Stimulated activated CD4-positive, alpha-beta T cell treated with anti-CD3 and anti-CD28 coated beads, Interleukin-1b, Interleukin-23, amount 100 ng/mL, for 4 hours (primary cell): ENCODE results near the gene RARB.
A peak's percentile ranks its signal among the peaks of the same experiment; 100 is the strongest.

Experiments
- DNase-seq, 2 donors: peaks; one replicate each; pipeline ENCODE4 v3.0.0-alpha.2; 2020; ENCODE audit warnings: low read depth in 2 of 2

Gene RARB

DNA sequence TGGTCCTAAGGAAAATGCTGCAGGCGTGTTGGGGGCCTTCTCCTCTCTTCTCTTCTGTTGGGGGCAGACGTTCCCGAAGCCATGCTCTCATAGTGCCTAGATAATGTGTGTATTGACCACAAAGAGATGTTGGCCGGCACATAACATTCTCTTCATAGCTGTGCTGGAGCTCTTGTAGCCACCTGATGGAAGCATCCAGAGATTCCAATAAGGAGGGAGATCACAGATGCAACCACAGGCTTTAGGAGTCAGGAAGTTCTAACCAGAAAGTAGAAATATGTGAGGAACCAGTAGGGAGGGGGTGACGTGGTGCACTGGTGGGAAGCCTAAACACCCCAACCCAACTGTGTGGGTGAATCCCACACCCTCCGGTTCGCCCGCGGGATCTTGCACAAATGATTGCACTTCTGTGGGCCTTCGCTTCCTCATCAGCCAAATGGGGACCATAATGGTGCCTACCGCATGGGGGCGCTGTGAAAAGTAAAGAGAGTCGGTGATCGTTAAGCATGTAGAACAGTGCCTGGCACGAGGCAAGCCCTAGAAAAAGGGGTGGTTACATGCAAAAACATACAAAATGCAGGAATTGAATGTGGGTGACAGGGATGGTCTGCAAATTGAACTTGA, 148.9 kb downstream of the RARB start:
- no peak for DNase-seq

DNA sequence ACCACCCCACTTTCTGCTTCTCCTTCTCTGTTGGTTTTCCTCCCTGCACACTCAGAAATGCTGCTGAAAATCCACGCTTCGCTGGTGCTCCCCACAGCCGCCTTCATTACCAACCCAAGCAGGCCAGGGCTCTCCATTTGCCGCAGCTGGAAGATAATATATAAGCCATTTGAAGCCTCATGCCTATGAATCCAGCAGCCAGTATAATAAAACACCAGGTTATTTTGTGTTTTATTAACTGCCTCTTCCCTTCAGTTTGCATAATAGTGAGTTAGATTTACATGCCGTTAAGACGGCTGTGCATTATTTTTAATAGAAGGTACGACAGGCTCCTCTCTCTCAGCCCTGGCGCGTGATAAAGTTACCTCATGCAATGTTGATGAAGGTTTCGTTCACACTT, 150.0 kb downstream of the RARB start:
- no peak for DNase-seq

DNA sequence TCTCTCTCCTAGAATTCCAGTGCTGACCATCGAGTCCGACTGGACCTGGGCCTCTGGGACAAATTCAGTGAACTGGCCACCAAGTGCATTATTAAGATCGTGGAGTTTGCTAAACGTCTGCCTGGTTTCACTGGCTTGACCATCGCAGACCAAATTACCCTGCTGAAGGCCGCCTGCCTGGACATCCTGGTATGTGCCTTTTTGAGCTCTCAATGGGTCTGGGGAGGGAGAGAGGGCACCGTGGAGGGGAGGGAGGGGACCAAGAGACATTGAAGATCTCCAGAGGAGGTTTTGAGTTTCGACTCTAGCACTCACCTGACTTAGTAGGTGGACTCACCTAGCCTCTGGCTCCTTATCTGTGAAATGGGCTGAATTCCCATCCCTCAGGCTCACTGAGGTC, 152.5 kb downstream of the RARB start:
- no peak for DNase-seq

DNA sequence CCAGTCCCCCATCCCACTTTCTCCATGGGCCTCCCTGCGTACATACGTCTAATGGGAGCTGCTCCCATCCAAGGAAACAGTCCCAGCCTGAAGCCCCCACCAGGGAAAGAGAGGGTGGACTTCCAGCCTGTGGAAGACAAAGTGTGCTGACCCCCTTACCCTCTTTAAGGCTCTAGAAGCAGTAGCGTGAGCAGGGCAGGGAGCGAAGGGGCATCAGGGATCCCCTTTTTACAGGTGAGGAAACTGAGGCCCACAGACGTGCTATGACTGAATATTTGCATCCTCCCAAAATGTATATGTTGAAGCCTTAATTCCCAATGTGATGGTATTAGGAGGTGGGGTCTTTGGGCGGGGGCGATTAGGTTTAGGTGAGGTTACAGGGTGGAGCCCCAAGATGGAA, 153.3 kb downstream of the RARB start:
- no peak for DNase-seq

DNA sequence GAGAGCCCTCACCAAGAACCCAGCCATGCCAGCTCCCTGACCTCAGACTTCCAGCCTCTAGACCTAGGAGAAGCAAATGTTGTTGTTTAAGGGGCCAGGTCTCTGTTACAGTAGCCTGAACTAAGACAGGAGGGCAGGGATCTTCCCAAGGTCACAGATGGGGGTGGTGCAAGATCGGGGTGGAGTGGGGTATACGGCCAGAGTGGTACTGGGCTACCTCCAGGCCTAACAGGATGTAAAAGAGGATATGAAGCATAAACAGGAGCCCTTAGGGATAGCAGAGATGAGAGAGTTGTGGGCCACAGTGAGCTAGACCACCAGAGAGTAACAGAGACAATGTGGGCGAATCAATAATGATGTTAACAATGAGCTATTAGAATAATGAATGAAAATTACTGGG, 153.8 kb downstream of the RARB start:
- no peak for DNase-seq

DNA sequence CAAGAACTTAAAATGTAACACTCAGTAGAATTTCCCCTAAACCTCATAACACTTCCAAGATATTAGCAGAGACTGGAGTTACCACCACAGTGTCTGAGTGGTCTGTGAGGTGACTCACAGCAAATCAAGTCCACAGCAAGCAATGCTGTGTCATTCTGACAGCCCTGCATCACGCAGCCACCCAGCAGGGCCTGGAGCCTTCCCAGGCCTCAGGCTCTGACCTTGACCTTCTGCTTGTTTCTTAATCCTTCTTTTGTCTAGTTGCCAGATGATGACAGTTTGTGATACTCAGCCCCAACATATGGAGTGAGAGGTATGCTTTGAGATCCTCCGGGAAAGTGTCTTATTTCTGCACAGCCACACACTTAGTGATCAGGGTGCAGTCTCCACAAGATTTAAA, 154.2 kb downstream of the RARB start:
- no peak for DNase-seq

DNA sequence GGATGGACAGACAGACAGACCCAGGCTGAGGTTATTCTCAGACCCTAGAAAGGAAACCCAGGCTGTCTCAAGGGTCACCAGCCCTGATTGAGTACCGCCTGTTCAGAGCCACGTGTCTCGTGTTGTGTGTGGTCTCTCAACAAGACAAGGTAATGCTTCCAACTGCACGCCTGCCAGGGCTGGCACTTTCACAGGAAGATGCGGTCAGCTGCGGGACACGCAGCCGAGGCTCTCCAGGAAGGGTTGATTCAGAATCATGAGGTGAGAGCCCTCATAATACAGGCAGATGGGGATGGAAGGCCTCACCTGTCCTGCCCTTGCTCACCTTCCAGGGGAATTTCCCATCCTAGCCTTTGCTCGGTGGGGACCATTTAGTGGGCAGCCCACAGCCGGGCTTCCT, 155.3 kb downstream of the RARB start:
- DNase-seq = no peak

DNA sequence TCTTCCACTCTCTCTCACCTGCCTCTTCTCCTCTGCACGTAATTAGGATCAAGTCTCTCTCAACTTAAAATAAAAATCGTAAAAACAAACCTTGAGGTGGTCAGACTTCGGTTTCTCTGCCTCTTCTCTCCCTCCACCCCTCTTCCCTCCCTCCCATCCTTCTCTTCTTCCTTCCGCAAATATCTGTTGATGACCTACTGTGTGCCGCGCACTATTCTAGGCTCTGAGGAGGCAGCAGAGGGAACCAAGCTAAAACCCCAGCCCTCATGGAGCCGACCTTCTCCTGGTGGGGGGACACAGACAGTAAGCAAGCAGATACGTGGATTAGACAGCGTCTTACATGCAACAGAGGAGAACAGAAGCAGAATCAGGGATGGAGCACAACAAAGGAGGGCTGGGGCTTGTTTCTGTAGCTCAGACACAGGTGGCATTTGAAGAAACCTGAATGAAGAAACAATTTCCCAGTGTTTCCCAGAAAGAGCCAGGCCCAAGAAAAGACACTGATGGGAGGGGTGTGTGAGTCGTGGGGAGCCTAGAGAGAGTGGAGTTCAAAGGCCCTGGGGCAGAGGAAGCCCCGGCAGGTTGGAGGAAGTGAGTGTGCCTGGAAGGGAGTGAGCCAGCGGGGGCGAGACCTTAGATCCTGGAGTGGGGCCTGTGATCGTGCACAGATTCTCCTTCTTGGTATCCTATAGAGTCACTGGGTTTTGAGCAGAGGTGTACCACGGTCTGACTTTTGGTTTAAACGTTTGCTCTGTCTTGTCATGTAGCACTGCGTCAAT, 156.1 kb downstream of the RARB start:
- no peak for DNase-seq

DNA sequence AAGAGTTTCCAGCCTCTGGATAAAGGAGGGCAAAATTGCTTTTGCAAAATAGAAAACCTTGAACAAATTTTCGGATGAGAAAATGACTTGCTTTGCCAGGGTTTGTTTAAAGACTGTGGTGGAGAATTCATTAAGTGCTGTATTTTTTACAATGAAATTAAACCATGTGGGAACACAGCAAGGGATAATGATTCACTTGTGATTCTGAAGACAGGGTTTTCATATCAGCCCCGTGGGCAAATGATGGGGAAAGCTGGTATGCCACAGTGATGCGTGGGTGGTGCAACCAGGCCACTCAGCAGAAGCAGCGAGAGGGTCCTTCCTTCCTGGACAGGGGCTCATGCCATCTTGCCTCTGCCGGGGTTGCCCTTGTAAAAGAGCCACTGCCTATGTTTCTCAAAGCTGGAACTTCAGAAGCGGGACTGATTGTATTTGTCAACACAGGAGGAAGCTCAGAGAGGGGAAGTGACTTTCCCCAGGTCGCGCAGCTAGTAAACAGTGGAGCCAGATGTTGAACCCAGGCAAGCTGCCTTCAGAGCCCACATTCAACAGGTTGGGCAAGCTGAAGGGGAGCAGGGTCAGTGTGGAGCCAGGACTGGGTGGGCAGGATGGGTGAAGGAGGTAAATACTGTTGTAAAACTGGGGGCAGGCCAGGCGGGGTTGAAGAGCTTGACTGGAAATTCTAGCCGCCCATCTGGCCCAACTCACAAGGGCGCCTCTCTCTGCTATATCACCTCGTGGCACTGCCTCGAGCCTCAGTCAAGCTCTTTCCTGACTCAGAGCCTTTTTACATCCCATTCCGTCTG, 157.5 kb downstream of the RARB start:
- DNase-seq = no peak

DNA sequence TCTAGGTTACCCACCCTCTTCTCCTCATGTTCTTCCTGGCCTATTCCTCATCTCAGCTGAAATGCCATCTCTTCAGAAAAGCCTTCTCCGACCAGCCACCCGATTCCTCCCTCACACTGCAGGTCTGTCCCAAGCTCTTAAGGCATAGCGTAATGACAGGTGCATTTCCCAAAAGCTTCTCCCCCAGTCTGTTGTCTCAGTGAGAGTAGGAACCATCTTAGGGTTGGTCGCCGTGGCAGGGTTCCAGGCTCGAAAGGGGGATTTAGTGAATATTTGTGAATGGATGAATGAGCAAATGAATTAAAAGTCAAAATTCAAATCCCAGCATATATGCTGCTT, 158.1 kb downstream of the RARB start:
- no peak for DNase-seq

DNA sequence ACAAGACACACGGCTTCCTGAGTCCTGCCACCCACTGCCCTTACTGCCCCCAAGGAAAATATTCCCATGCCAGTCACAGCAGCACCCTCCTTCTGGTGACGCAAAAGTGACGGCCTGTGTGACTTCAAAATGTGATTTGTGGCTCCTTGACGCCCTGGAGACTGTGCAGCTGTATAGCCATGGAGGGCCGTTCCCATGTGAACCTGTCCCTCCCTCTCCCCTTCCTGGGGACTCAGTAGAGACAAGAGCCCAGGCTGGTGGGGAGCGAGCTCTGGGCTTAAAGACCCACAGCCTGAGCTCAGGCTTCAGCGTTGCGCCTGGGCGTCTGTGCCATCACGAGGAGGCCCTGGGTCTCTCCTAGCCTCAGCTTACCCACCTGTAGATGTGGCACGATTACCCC, 158.5 kb downstream of the RARB start:
- no peak for DNase-seq

DNA sequence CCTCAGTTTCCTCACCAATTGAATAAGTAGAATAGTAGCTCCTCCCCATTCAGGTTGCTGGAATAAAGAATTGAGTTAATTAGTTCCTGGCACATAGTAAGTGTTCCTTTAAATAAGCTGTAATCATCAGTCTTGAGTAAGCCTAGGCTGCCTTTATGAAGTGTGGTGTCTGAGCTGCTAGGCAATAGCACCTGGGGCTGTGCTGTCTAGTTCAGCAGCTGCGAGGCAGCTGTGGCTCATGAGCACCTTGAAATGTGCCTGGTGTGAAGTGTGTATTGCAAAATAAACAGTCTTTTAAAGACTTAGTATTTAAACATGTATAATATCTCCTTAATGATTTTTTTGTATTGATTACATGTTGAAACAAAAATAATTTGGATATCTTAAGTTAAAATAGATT, 159.0 kb downstream of the RARB start:
- DNase-seq = no peak

DNA sequence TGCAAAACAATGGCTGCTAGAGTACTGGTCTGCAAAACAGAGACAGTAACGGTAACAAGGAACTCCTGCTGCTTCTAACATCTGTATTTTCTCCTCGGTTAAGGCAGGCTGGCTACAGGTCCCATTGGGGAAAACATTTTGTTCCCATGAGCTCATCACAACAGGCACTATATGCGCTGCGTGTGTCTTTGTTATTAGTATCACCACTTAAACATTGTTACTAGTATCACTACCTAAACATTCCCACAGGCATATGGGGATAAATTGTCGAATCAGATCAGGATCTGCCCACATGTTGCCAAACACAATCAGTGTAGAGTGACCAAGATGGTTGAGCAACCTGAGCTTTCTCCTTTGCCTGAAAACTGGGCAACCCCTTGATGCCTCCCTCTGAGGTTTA, 159.5 kb downstream of the RARB start:
- DNase-seq = no peak

DNA sequence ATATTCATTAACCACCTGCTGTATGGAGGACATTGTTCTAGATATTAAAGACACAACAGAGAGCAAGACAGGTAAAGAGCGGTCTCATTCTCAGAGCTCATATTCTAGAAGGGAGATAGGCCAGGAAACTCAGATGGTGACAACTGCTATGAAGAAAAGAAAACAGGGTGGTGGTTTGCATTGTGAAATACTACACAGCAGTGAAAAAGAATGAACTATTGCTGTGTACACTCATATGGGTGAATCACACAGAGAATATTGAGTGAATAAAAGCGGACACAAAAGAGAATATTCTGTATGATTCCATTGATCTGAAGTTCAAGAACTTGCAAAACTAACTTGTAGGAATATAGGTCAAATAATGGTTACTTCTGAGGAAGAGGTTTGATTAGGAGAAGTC, 159.9 kb downstream of the RARB start:
- DNase-seq = no peak

DNA sequence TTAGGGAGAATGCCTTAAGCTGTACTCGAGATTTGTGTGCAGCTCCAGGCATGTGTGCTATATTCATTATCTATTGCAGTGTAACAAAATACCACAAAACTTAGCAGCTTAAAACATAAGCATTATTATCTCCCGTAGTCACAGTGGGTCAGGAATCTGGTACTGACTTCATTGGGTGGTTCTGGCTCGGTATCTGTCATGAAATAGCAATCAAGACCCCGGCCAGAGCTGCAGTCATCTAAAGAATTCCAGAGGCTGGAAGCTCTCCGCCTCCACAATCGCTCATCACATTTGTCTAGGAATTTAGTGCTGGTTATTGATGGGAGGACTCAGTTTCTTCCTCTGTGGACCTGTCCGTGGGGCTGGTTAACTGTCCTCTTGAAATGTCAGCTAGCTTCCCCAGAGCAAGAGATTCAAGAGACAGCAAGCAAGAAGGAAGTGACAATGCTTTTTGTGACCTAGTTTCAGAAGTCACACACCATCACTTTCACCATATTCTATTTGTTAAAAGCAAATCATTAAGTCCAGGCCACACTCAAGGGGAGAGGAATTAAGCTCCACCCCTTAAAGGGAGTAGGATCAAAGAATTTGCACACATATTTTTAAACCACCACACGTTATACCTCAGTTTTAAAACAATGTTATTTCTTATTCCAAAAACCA, 160.5 kb downstream of the RARB start:
- no peak for DNase-seq

DNA sequence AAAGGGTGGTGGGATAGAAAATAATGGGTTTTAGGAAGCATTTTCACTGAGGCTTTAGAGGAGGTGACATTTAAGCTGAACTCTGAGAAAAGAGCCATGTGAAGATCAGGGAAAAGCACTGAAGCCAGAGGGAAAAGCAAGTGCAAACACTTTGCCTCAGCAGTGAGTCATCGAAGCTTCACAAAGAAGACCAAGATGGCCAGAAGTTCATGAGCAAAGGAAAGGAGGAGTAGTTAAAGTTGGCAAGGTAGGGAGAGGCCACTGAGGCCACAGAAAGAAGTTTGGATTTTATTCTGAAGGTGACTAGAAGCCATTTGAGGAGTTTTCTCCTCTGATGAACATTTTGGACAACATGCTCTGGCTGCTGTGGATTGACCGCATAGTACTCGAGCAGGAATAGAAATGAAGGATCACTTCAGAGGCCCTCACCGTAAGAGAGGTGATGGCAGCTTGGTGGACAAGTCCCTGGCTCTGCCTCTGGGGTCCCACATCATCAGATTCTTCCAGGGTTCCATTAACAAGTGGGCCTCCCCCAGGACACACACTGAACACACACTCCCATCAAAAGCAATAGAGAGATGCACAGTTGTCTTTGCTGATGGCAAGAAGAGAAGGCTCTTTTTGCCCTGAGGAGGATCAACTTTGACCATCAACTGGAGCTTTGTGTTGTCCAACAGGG, 161.2 kb downstream of the RARB start:
- DNase-seq = no peak

DNA sequence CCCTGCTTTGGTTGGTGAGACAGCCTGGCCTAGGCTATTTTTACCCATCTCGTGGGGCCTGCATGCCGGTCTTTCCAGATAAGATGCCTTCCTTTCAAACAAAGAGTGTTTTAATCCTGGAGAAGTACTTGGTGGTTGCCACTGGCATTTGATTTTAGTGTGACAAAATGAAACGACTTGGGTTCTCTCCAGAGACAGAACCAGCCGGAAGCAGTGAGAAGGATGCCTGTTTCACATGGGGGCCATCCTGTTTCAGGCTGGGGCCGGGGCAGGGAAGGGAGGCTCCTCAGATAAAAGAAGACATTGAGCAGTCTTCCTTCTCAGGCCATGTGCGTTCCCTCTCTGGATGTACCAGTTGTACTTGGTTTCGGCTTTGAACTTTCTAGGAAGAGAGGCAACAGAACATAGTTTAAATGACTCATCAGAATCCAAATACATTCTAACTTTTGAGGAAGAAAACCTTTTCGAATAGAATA, 161.8 kb downstream of the RARB start:
- no peak for DNase-seq

DNA sequence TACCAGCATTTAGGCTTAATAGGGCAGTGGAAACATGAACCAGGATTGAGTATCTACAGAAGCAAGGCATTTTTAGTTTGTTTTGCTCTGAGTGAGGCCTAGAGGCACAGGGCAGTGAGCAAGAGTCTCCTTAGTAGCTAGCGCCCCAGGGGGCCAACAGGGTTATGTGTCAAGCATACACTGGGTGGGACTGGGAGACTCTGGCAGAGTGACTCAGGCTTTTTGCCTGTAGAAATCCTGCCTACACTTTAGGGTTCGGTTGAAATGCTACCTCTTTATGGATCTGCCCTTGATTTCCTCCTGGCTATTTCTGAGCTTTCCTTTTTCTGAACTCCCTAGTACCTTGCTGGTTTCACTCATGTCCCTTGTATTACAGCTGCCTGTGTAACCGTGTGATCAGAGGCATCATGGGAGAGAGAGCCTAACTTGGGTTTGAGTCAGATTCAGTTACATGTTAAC, 164.5 kb downstream of the RARB start:
- no peak for DNase-seq

DNA sequence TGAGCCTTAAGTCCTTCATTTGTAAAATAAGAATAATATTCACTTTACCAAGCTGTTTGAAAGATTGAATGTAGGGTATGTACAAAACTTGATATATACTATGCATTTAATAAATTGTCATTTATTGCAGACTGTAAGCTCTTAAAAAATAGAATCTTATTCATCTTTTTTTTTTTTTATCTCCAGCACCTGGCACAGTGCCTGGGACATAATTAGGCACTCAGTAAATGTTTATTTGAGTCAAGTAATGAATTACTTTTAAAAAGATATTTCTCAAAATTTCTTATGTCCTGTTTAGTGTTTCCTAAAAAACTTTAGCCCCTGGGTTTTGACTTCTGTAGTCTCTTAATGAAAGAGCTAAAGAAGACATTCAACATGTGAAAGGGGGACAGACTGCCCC, 164.9 kb downstream of the RARB start:
- DNase-seq = no peak

DNA sequence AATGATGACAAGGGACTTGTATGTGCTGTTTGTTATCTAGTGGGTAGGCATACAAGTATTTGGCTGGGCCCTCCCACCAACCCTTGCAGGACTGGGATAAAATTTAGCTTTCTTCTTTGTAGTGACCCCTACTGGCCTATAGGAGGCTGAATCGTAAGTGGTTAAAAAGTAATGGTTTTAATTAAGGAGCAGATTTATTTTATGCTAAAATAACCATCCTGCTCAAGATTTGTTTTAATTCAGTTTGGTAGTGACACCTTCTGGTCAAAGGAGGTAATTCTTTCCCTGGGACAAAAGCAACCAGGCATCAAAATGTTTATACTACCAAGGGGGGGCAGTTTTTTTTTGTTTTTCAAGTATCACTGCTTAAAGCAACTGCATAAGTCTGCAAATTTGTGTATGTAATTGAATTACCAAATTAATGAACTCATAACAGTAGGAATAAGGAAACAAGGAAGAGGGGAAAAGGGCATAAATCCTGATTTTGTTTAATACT, 166.0 kb downstream of the RARB start:
- DNase-seq = peak in 1 of 2 donors; percentile 5

DNA sequence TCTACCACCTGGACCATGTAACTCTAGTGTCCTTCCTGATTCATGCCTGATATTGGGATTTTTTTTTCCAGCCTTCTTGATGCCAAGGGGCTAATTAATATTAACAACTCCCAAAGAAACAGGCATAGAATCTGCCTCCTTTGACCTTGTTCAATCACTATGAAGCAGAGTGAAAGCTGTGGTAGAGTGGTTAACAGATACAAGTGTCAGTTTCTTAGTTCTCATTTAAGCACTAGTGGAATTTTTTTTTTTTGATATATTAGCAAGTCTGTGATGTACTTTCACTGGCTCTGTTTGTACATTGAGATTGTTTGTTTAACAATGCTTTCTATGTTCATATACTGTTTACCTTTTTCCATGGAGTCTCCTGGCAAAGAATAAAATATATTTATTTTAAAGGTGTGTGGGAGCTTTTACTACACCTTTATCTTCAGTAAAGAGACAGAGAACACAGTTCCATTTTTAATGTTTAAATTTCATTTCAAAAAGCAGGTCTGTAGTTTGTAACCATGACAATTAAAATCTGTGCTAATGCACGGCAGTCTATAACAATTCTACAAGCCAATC, 169.6 kb downstream of the RARB start:
- no peak for DNase-seq
